HPDE6-E6E7 (cell line): ENCODE measurements around the gene ZNF157.

Experiments
- DNase-seq: peaks from one replicate; pipeline ENCODE4 v3.0.0; 2011; ENCODE audit warnings: missing footprints; ENCODE audit errors: extremely low spot score

Gene ZNF157

DNA sequence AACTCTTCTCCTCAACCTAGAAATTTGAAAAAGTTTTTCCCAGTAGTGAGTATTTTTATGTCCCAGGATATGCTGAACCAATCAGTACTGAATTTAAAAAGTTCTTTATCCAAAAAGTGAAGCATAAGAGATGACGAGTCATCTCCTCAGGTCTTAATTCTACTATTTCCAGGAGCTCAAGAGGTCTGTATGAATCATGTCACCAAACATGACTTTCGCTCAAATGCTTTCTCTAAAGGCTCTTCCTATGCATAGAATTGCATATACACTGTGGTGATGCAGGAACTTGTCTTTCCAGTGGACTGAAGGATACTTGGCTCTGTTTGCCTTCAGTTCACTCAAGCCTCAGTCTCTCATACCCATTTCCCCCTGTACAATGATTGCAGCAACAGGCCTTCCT, 76.6 kb downstream of the ZNF157 start:
- no peak for DNase-seq

GRCh38 chrX:47447607-47448006, 77.2 kb downstream of the ZNF157 start:
- no peak for DNase-seq

- DNase-seq = no peak
Observed at GRCh38 chrX:47448165-47448806, 77.9 kb downstream of the ZNF157 start.

- no peak for DNase-seq
Observed at GRCh38 chrX:47452112-47452511, 81.7 kb downstream of the ZNF157 start.

DNA sequence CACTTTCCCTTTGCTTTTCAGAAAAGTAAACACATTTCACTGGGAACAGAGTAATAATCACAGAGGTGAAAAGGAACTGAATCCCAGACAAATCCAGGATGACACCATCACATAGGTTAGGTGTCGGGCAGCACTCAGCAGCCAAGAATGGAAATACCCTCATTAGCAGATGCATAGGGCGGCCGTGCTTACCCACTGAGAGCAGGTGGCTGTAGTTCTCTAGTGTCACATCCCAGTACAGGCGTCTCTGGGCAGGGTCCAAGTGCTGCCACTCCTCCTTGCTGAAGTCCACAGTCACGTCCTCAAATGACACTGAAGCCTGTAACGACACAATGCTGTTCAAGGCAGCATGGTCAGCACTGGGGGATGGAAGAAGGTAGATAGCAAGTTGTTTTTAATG, 85.7 kb downstream of the ZNF157 start:
- no peak for DNase-seq

GRCh38 chrX:47458528-47458927, 88.2 kb downstream of the ZNF157 start:
- no peak for DNase-seq

- no peak for DNase-seq
Observed at GRCh38 chrX:47460561-47460960, 90.2 kb downstream of the ZNF157 start.
